GM18907 (cell line): ENCODE data around the gene DNAJC7.
"Not testable (repeated sequence)": the region's sequence is repeated elsewhere in the genome, so short reads cannot be mapped to it uniquely, and the experiment has no call there.

Source experiments
- ATAC-seq: cut with Tn5 transposase; IDR thresholded peaks from one replicate; pipeline ENCODE4 v1.9.1; 2021; ENCODE audit warnings: mild to moderate bottlenecking, moderate library complexity; ENCODE audit not compliant: unreplicated experiment

Gene DNAJC7

DNA sequence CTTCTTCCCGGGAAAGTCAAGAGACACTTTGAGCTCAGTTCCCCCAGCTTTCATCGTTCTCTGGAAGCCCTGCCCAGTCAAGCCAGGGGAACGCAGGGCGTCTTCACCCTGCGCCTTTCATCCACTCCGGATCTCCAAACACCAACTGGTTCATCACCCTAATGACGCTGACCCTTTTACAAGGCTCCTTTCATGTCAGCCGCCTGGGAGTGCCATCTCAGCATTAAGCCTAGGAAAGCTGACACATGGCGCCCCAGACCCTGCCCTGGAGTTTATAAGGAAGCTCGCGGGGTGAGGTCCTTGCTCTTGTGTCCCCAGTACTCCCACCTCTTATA, 594 bp upstream of the DNAJC7 start:
- no peak for ATAC-seq

- no peak for ATAC-seq
Observed at GRCh38 chr17:42016411-42016831, 818 bp downstream of the DNAJC7 start.

DNA sequence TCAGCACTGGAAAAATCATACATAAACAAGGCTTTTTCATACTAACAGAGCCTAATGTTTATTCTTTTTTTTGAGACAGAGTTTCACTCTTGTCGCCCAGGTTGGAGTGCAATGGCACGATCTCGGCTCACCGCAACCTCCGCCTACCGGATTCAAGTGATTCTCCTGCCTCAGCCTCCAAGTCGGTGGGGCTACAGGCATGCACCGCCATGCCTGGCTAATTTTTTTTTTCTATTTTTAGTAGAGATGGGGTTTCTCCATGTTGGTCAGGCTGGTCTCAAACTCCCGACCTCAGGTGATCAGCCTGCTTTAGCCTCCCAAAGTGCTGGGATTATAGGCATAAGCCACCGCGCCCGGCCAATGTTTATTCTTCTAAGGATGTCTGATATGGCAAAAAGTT, 3.5 kb downstream of the DNAJC7 start:
- not testable (repeated sequence) for ATAC-seq

- not testable (repeated sequence) for ATAC-seq
Observed at GRCh38 chr17:42012363-42012762, 4.9 kb downstream of the DNAJC7 start.

DNA sequence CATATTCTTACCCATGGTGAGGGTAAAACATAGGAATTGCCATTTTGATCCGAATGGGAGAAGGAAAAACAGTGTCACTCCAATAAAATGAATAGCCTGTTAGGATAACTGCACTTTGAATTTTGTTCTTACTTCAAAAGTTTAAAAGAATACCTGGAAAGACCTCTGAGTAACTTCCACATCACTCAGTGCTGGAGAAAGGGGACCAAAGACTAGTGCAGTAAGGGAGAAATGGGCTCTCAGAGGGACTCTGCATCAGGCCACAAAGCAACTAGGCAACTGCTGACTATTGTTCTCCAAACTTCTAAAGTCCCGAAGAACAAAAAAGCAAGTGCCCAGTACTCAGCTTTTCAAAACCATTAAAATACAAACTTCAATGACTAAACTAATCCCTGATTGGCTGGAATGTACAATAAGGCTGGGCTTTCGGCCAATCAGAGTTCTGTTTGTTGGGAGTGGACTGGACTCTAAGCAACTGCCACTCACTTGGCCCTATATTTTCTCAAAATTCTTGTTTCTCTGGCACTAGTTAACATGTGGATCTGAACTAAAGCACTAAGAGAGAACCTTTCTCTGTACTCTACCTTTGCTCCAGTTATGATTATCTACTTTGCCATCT, 6.2 kb downstream of the DNAJC7 start:
- no peak for ATAC-seq

DNA sequence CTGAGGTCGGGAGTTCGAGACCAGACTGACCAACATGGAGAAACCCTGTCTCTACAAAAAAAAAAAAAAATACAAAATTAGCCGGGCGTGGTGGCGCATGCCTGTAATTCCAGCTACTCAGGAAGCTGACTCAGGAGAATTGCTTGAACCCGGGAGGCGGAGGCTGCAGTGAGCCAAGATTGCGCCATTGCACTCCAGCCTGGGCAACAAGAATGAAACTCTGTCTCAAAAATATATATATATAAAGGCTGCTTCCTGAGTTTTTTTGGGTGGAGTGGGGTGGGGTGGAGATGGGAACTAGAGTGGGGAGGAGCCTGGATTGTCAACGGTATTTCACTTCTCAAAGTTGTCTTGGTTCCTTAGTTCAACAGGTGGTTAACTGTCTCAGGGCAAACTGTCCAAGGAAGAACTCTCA, 7.0 kb downstream of the DNAJC7 start:
- not testable (repeated sequence) for ATAC-seq

GRCh38 chr17:42009170-42009569, 8.1 kb downstream of the DNAJC7 start:
- ATAC-seq, result no peak

GRCh38 chr17:42005166-42005565, 12.1 kb downstream of the DNAJC7 start:
- ATAC-seq, result no peak

DNA sequence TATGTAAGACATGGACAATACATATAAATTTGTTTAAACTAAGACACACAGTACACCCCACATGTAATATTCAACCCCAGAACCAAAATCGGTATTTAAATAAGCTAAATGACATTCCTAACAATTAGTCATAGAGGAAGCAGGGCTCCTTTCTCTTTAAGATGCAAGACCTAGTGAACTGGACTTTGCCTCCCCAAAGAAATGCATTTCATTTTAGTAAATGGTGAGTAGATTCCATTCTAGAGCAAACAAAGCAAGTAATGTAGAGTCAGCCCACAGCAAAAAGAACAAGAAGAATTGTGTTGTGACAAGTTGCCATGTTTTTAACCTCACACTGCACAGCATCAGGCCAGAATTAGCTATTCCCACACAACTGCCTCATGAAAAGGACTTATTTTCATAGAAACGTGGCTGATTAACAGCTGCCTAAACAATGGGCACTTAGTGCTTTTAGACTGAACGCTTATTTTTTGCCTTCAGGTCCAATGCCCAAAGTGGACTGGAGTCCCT, 14.4 kb downstream of the DNAJC7 start:
- ATAC-seq, result no peak

DNA sequence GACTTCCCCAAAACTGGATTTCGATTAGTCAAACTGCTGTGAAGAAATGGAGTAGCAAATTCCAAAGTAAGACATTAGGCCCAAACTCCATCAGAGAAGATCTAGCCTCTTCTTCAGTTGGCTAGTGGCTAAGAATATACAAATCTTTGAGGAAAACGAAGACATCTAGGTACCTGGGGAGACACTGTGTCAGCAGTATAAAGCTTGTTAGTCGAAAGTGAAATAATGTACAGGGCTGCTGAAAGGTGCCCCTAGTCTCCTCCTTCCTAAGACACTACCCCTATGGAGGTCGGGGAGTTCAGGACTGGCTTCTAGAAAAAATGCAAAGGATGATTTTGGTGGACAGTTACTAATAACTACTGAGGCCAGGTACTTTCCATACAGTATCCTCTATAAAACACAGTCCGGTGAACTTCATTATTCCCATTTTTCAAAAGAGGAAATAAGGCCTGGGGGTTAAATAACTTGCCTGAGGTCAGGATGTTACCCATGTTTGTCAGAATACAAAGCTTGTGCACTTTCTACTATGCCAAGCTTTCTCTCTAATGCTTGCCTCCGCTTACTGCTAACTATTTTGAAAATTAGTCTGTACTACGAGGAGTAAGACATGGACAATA, 15.0 kb downstream of the DNAJC7 start:
- ATAC-seq, result no peak

- ATAC-seq, result no peak
Observed at GRCh38 chr17:42001729-42002128, 15.5 kb downstream of the DNAJC7 start.

DNA sequence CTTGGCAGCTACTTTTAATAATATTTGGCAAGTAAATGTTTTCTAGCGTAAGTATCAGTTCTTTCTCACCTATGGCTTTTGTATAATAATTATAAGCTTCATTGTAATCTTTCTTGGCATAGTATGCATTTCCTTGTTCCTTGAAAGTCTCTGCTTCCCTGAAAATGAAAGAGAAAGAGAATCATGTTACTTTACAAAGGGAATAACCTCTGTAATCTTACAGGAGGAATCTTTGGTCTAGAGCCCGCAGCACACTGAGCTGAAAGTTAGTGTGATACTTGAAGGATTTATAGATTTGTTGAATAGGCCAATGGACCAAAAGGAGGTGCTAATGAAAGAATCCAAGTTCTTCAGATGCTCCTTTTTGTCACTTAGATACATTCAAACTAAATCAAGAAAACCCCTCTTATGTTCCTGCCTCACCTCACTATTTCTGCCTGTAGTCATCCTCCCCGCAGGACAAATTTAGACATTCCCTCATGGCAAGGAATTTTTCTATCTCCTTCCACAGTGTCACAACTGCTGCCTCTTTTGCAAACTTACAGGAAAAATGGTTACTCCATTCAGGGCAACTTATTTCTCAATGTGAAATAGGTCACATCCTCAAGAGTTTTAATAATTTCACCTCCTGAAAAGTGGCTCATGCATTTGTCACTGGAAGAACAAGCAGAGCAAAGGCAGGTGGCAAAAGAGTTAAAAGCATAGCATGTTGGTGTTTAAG, 16.7 kb downstream of the DNAJC7 start:
- no peak for ATAC-seq

- no peak for ATAC-seq
Observed at GRCh38 chr17:41998497-41998896, 18.7 kb downstream of the DNAJC7 start.

- no peak for ATAC-seq
Observed at GRCh38 chr17:41996855-41997164, 20.4 kb downstream of the DNAJC7 start.

DNA sequence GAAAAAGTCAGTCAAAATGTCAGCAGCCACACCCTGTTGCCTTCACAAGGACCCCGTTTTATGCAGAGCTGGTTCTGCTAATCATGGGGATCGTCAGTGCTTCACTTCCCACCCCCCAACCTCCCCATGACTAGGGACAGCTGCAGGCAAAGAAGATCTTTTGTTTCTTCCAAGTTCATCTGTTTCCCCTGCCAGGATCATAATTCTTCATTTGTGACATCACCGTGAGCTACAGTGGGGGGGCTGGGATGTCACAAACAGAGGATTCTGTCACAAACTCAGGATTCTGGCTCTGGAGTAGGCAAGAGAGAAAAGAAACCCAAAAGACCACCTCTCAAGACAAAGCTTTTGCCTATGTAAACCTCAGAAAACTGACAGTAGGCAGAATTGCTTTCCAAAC, 24.7 kb downstream of the DNAJC7 start:
- ATAC-seq, result no peak

DNA sequence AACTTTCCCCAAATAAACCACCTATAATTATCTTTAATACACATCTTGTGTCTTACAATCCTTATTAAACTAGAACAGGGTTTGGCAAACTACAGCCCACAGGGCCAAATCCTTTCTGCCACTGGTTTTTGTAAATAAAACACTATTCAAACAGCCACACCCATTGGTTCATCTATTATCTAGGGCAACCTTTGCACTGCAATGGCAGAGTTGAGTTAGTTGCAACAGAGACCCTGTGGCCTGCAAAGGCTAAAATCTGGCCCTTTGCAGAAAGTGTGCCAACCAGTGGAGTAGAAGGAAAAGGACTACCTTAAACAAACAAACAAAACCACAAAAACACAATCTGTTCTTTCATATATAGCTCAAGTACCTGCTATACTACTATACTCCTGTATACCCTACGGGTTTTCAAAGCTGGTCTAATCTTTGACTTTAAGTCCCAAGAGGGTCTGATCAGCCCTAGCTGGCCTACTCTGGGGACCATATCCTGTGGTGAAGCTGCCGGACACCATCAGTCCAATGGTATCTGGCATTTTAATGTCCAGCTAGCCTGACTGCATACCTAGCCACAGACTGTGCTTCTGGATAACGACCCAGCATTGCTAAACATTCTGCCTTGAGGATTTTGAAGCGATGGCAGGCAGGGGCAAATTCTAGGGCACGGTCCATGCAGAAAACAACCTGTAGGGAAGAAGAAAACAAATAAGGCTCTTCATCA, 27.4 kb downstream of the DNAJC7 start:
- no peak for ATAC-seq

- no peak for ATAC-seq
Observed at GRCh38 chr17:41988418-41988817, 28.8 kb downstream of the DNAJC7 start.

GRCh38 chr17:41987642-41988041, 29.6 kb downstream of the DNAJC7 start:
- ATAC-seq, result no peak

GRCh38 chr17:41986634-41987033, 30.6 kb downstream of the DNAJC7 start:
- ATAC-seq, result no peak

GRCh38 chr17:41985919-41986318, 31.3 kb downstream of the DNAJC7 start:
- ATAC-seq, result no peak

DNA sequence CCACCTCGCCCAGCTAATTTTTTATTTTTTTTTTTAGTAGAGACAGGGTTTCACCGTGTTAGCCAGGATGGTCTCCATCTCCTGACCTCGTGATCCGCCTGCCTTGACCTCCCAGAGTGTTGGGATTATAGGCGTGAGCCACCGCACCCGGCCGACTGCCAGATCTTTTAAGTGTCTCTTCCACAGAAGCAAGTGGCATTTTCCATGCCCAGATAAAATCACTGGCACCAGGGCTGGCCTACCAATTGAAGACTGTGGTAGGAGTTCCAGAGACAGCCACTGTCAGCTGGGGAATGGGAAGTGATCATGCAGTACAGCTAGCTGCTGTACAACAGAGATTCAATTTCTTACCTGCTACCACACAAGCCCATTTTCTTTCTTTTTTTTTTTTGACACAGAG, 32.8 kb downstream of the DNAJC7 start:
- no peak for ATAC-seq
